K562 (cell line): Measurements from ENCODE around the gene DCPS.

ENCODE experiments used
- ADNP ChIP-seq: fragments of 200-800 bp; sonication (Bioruptor generic); IDR thresholded peaks from 2 replicates; pipeline ENCODE4 v1.6.1; 2016; ENCODE audit warnings: missing genetic modification characterization, missing compliant biosample characterization
- CBFA2T3 ChIP-seq: fragments of 450-650 bp; IDR thresholded peaks from 2 replicates; pipeline ENCODE4 v1.6.1; 2017
- EZH2 ChIP-seq: IDR thresholded peaks from 2 replicates; pipeline ENCODE4 v1.6.1; 2012; ENCODE audit warnings: low read depth, mild to moderate bottlenecking, inconsistent platforms, low read length, borderline replicate concordance
- NCOA2 ChIP-seq, 2 experiments: fragments of 450-650 bp; IDR thresholded peaks; 2 replicates each; pipeline ENCODE4 v1.6.1; 2018; ENCODE audit warnings: mild to moderate bottlenecking in 2 of 2, moderate library complexity in 1 of 2; ENCODE audit not compliant: partially characterized antibody in 2 of 2
- POLR2A ChIP-seq: fragments of 450-650 bp; conservative IDR thresholded peaks from 2 replicates; pipeline ENCODE4 v1.6.1; 2016
- POU5F1 ChIP-seq: fragments of 150-350 bp; IDR thresholded peaks from 2 replicates; pipeline ENCODE4 v1.6.1; 2014; ENCODE audit warnings: borderline replicate concordance, low read length, low read depth, mild to moderate bottlenecking; ENCODE audit not compliant: partially characterized antibody
- RAD21 ChIP-seq, 2 experiments: fragments of 250-450 bp in 1 of 2; fragments of 450-650 bp in 1 of 2; sonication (Bioruptor Pico) in 1 of 2; formaldehyde crosslinking in 1 of 2; IDR thresholded peaks in 1 of 2; conservative IDR thresholded peaks in 1 of 2; 2 replicates each; pipeline versions ENCODE4 v1.4.0 to v1.8.0; 2020 to 2022; ENCODE audit warnings: mild to moderate bottlenecking in 2 of 2, moderate library complexity in 1 of 2
- TF ChIP-seq, protein P1 (sequence below), 2 experiments: fragments of 450-650 bp; formaldehyde crosslinking in 1 of 2; IDR thresholded peaks; 2 replicates each; pipeline versions ENCODE4 v1.4.0 to v1.6.1; 2014 to 2020; ENCODE audit warnings: mild to moderate bottlenecking in 2 of 2, borderline replicate concordance in 1 of 2, low read depth in 1 of 2
- TF ChIP-seq, protein P2 (sequence below): fragments of 450-650 bp; conservative IDR thresholded peaks from 2 replicates; pipeline ENCODE4 v1.6.1; 2016; ENCODE audit warnings: missing genetic modification characterization, low read depth, mild to moderate bottlenecking, control low read depth, missing compliant biosample characterization
- TF ChIP-seq, protein P3 (sequence below), 3 experiments: IDR thresholded peaks in 2 of 3; conservative IDR thresholded peaks in 1 of 3; 2 replicates each; pipeline ENCODE4 v1.5.1; 2011 to 2012; ENCODE audit warnings: low read length in 3 of 3, mild to moderate bottlenecking in 3 of 3, control low read depth in 2 of 3, improper control_type of control experiment in 1 of 3, inconsistent platforms in 1 of 3, low read depth in 1 of 3, mixed read lengths in 1 of 3, moderate library complexity in 1 of 3; ENCODE audit not compliant: insufficient read depth in 2 of 3

DNA sequence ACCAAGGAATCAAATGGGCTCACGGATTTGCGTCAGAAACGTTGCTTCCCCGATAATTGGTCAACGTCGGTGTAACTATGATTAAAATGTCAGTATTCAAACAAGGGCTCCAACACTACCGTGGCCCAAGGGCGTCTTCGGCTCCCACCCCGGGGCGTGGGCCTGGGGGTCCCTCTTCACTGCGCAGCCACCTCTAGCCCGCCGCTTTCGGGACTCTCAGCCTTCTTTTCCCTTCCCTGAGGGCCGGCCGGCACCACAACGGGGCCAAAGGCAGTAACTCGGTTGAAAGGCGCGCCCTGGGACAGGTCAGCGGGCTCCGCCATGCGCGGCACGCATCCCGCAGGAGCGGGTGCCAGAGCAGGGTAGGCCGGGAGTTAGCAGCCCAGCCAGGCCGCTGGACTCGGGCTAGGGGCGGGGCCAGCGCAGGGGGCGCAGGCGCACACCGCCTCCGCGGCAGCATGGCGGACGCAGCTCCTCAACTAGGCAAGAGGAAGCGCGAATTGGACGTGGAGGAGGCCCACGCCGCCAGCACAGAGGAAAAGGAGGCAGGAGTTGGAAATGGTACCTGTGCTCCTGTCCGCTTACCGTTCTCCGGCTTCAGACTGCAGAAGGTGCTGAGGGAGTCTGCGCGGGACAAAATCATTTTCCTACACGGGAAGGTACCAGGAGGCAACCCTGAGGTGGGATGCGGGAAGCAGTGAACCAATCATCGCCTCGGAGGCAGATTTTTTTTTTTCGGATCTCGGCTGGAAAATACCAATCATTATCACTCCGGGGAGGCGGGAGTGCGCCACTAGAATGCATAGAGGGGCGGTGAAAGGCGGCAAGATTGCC lies at the start of gene DCPS:
- TF ChIP-seq, protein P1, sequence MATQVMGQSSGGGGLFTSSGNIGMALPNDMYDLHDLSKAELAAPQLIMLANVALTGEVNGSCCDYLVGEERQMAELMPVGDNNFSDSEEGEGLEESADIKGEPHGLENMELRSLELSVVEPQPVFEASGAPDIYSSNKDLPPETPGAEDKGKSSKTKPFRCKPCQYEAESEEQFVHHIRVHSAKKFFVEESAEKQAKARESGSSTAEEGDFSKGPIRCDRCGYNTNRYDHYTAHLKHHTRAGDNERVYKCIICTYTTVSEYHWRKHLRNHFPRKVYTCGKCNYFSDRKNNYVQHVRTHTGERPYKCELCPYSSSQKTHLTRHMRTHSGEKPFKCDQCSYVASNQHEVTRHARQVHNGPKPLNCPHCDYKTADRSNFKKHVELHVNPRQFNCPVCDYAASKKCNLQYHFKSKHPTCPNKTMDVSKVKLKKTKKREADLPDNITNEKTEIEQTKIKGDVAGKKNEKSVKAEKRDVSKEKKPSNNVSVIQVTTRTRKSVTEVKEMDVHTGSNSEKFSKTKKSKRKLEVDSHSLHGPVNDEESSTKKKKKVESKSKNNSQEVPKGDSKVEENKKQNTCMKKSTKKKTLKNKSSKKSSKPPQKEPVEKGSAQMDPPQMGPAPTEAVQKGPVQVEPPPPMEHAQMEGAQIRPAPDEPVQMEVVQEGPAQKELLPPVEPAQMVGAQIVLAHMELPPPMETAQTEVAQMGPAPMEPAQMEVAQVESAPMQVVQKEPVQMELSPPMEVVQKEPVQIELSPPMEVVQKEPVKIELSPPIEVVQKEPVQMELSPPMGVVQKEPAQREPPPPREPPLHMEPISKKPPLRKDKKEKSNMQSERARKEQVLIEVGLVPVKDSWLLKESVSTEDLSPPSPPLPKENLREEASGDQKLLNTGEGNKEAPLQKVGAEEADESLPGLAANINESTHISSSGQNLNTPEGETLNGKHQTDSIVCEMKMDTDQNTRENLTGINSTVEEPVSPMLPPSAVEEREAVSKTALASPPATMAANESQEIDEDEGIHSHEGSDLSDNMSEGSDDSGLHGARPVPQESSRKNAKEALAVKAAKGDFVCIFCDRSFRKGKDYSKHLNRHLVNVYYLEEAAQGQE (IDR thresholded peaks at IDR 0.05; ENCODE audit: borderline replicate concordance): no peak
- TF ChIP-seq, protein P1 (CRISPR knock-in tag; IDR thresholded peaks at IDR 0.05; ENCODE audit: low read depth): peak; percentile 62
- TF ChIP-seq POLR2A: peak; percentile 97
- TF ChIP-seq, protein P2, sequence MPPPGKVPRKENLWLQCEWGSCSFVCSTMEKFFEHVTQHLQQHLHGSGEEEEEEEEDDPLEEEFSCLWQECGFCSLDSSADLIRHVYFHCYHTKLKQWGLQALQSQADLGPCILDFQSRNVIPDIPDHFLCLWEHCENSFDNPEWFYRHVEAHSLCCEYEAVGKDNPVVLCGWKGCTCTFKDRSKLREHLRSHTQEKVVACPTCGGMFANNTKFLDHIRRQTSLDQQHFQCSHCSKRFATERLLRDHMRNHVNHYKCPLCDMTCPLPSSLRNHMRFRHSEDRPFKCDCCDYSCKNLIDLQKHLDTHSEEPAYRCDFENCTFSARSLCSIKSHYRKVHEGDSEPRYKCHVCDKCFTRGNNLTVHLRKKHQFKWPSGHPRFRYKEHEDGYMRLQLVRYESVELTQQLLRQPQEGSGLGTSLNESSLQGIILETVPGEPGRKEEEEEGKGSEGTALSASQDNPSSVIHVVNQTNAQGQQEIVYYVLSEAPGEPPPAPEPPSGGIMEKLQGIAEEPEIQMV (tag): no peak
- no peak for TF ChIP-seq NCOA2 (IDR thresholded peaks at IDR 0.05; ENCODE audit: partially characterized antibody in 2 of 2)
- no peak for TF ChIP-seq EZH2
- no peak for TF ChIP-seq ADNP (tag)
- no peak for TF ChIP-seq POU5F1
- TF ChIP-seq, protein P3, sequence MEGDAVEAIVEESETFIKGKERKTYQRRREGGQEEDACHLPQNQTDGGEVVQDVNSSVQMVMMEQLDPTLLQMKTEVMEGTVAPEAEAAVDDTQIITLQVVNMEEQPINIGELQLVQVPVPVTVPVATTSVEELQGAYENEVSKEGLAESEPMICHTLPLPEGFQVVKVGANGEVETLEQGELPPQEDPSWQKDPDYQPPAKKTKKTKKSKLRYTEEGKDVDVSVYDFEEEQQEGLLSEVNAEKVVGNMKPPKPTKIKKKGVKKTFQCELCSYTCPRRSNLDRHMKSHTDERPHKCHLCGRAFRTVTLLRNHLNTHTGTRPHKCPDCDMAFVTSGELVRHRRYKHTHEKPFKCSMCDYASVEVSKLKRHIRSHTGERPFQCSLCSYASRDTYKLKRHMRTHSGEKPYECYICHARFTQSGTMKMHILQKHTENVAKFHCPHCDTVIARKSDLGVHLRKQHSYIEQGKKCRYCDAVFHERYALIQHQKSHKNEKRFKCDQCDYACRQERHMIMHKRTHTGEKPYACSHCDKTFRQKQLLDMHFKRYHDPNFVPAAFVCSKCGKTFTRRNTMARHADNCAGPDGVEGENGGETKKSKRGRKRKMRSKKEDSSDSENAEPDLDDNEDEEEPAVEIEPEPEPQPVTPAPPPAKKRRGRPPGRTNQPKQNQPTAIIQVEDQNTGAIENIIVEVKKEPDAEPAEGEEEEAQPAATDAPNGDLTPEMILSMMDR (IDR thresholded peaks at IDR 0.05 in 2 of 3, conservative IDR thresholded peaks at IDR 0.05 in 1 of 3; ENCODE audit: insufficient read depth in 2 of 3, low read depth in 1 of 3, low read length in 3 of 3): no peak
- peak in 1 of 2 experiments; percentile 13; a peak in 1 of 4 replicates for TF ChIP-seq RAD21 (CRISPR knock-in tag; conservative IDR thresholded peaks at IDR 0.05 in 1 of 2, IDR thresholded peaks at IDR 0.05 in 1 of 2)
- no peak for TF ChIP-seq CBFA2T3
